ENCODE results near the gene ORM2.

GRCh38 chr9:114334490-114334889, 4.8 kb downstream of the ORM2 start:
- TF ChIP-seq POLR2AphosphoS5 (IDR thresholded peaks at IDR 0.05; ENCODE audit: control insufficient read depth, insufficient read depth, low read depth, low read length) = no peak
- TF ChIP-seq RAD21 (CRISPR knock-in tag; conservative IDR thresholded peaks at IDR 0.05 in 1 of 2, IDR thresholded peaks at IDR 0.05 in 1 of 2) = no peak
- no peak for TF ChIP-seq HNRNPL (IDR thresholded peaks at IDR 0.05; ENCODE audit: low read depth, low read length)
- TF ChIP-seq ELF1 (tag; IDR thresholded peaks at IDR 0.05) = no peak
- no peak for TF ChIP-seq MTA2 (IDR thresholded peaks at IDR 0.05; ENCODE audit: low read depth)
- no peak for TF ChIP-seq CEBPG (CRISPR knock-in tag; IDR thresholded peaks at IDR 0.05)
- no peak for TF ChIP-seq CEBPG (tag; conservative IDR thresholded peaks at IDR 0.05 in 1 of 2, IDR thresholded peaks at IDR 0.05 in 1 of 2)
- no peak for TF ChIP-seq ZBTB33 (CRISPR knock-in tag; IDR thresholded peaks at IDR 0.05)
- no peak for TF ChIP-seq GTF2F1 (IDR thresholded peaks at IDR 0.05; ENCODE audit: low read depth, low read length)
- TF ChIP-seq NEUROD1 (IDR thresholded peaks at IDR 0.05; ENCODE audit: borderline replicate concordance, low read depth, low read length, partially characterized antibody) = no peak
- TF ChIP-seq CTCF (IDR thresholded peaks at IDR 0.05 in 2 of 3, conservative IDR thresholded peaks at IDR 0.05 in 1 of 3; ENCODE audit: insufficient read depth in 2 of 3, low read depth in 1 of 3, low read length in 3 of 3) = no peak
- no peak for TF ChIP-seq EZH2 (IDR thresholded peaks at IDR 0.05; ENCODE audit: borderline replicate concordance, low read depth, low read length)
- no peak for TF ChIP-seq POLR2A (conservative IDR thresholded peaks at IDR 0.05)

All from K562 (cell line).